CD14-positive monocyte (primary cell): Measurements from ENCODE around the gene ZBTB17. TPM values are rescaled to one million over a fixed set of nuclear protein-coding genes. Genes with fewer than 3 reads are reported as not detected.
A peak's percentile ranks its signal among the peaks of the same experiment; 100 is the strongest.
"Not testable (repeated sequence)": the region's sequence is repeated elsewhere in the genome, so short reads cannot be mapped to it uniquely, and the experiment has no call there.

Source experiments
- DNase-seq, 3 donors: peaks; one replicate each; pipeline ENCODE4 v3.0.0-alpha.2; 2011 to 2022
- H2AFZ ChIP-seq: 2 replicates; pipeline ENCODE4 v1.6.0; 2012; ENCODE audit warnings: mild to moderate bottlenecking, low read depth, low read length, inconsistent platforms; ENCODE audit not compliant: insufficient read depth, poor library complexity, severe bottlenecking
- H3K27ac ChIP-seq, 2 donors: 1 replicate in 1 of 2; 2 replicates in 1 of 2; pipeline ENCODE4 v1.5.1; 2012 to 2013; ENCODE audit warnings: low read length in 2 of 2, control low read depth in 1 of 2, inconsistent platforms in 1 of 2, low read depth in 1 of 2, mild to moderate bottlenecking in 1 of 2
- H3K27me3 ChIP-seq, 2 donors: one replicate each; pipeline versions ENCODE4 v1.6.0 to v1.6.1; 2011 to 2013; ENCODE audit warnings: low read length in 2 of 2; ENCODE audit not compliant: control insufficient read depth in 2 of 2, insufficient read depth in 2 of 2
- H3K36me3 ChIP-seq, 2 donors: replicated peaks in 1 of 2; 1 replicate in 1 of 2; 2 replicates in 1 of 2; pipeline versions ENCODE4 v1.5.1 to v1.6.1; 2012 to 2013; ENCODE audit warnings: low read length in 2 of 2, control low read depth in 1 of 2, inconsistent platforms in 1 of 2, mild to moderate bottlenecking in 1 of 2; ENCODE audit not compliant: insufficient read depth in 2 of 2, control insufficient read depth in 1 of 2
- H3K4me1 ChIP-seq, 2 donors: 1 replicate in 1 of 2; 2 replicates in 1 of 2; pipeline versions ENCODE4 v1.5.1 to v1.6.1; 2012 to 2013; ENCODE audit warnings: low read length in 2 of 2, control low read depth in 1 of 2, inconsistent platforms in 1 of 2, mild to moderate bottlenecking in 1 of 2, moderate library complexity in 1 of 2; ENCODE audit not compliant: insufficient read depth in 2 of 2, control insufficient read depth in 1 of 2
- H3K4me2 ChIP-seq: replicated peaks from 2 replicates; pipeline ENCODE3; 2012; ENCODE audit warnings: low read length, moderate library complexity, mild to moderate bottlenecking; ENCODE audit not compliant: poor library complexity, severe bottlenecking; ENCODE audit errors: extremely low read depth
- H3K4me3 ChIP-seq, 3 experiments: fragments of 200-600 bp in 1 of 3; sonication (generic) in 1 of 3; replicated peaks in 1 of 3; 1 replicate in 2 of 3; 2 replicates in 1 of 3; pipeline ENCODE4 v1.5.1; 2011 to 2013; ENCODE audit warnings: low read length in 3 of 3, mild to moderate bottlenecking in 3 of 3, control low read depth in 2 of 3, low read depth in 2 of 3, inconsistent platforms in 1 of 3, moderate library complexity in 1 of 3
- H3K79me2 ChIP-seq: 2 replicates; pipeline ENCODE4 v1.6.0; 2012; ENCODE audit warnings: mild to moderate bottlenecking, control low read depth, inconsistent platforms, low read length, moderate library complexity; ENCODE audit not compliant: insufficient read depth
- H3K9ac ChIP-seq: 2 replicates; pipeline ENCODE4 v1.6.0; 2017; ENCODE audit warnings: low read length, mild to moderate bottlenecking; ENCODE audit not compliant: insufficient read depth, poor library complexity, severe bottlenecking
- H3K9me3 ChIP-seq, 2 donors: replicated peaks in 1 of 2; 1 replicate in 1 of 2; 2 replicates in 1 of 2; pipeline versions ENCODE4 v1.5.1 to v1.6.1; 2012 to 2013; ENCODE audit warnings: low read length in 2 of 2, control low read depth in 1 of 2; ENCODE audit not compliant: control insufficient read depth in 1 of 2, insufficient read depth in 1 of 2
- H4K20me1 ChIP-seq: 2 replicates; pipeline ENCODE4 v1.6.0; 2012; ENCODE audit warnings: mild to moderate bottlenecking, low read length, control low read depth, moderate library complexity; ENCODE audit not compliant: insufficient read depth
- H3K27ac Mint-ChIP-seq, 7 donors: one replicate each; pipeline ENCODE4 v1.8.0; 2020; ENCODE audit warnings: mild to moderate bottlenecking in 7 of 7, mixed read lengths in 7 of 7, moderate library complexity in 6 of 7, inconsistent platforms in 2 of 7
- H3K27me3 Mint-ChIP-seq, 3 donors: one replicate each; pipeline ENCODE4 v1.8.0; 2021 to 2022; ENCODE audit warnings: low read depth in 3 of 3, mild to moderate bottlenecking in 3 of 3, mixed read lengths in 3 of 3, moderate library complexity in 3 of 3, inconsistent platforms in 1 of 3
- H3K36me3 Mint-ChIP-seq, 2 donors: one replicate each; pipeline ENCODE4 v1.8.0; 2020; ENCODE audit warnings: mixed read lengths in 2 of 2, inconsistent platforms in 1 of 2, mild to moderate bottlenecking in 1 of 2
- H3K4me1 Mint-ChIP-seq: one replicate; pipeline ENCODE4 v1.8.0; 2020; ENCODE audit warnings: mild to moderate bottlenecking, mixed read lengths
- H3K4me3 Mint-ChIP-seq, 2 donors: one replicate each; pipeline ENCODE4 v1.8.0; 2020; ENCODE audit warnings: mild to moderate bottlenecking in 2 of 2, mixed read lengths in 2 of 2, moderate library complexity in 1 of 2
- H3K9me3 Mint-ChIP-seq, 7 donors: one replicate each; pipeline ENCODE4 v1.8.0; 2020 to 2022; ENCODE audit warnings: mixed read lengths in 7 of 7, mild to moderate bottlenecking in 6 of 7, moderate library complexity in 6 of 7, inconsistent platforms in 2 of 7
- WGBS: methylation state at CpG from one replicate; pipeline ENCODE4 v1.1.5; 2013; ENCODE audit warnings: missing lambda C conversion rate; ENCODE audit not compliant: insufficient coverage; 5-methylcytosine and 5-hydroxymethylcytosine counted together
- intact Hi-C, 2 donors: fragments of 100-400 bp; cut with micrococcal nuclease; formaldehyde crosslinking; loops; one replicate each; pipeline versions ENCODE4 v1.15.0 to v1.15.1; 2023
- polyA plus RNA-seq, 3 donors: library from polyadenylated mRNA; depleted of rRNA in 1 of 3; unstranded in 2 of 3; stranded (reverse) in 1 of 3; fragments of 300-500 nt in 2 of 3; fragments of >200 nt in 1 of 3; fragmentation: Illumina TruSeq in 2 of 3; gene quantifications; 1 replicate in 2 of 3; 2 replicates in 1 of 3; pipeline ENCODE4 v1.2.3, GENCODE V29; 2012 to 2021
- TF ChIP-seq, protein P1 (sequence below): fragments of 200-600 bp; IDR thresholded peaks from one replicate; pipeline ENCODE4 v1.8.0; 2022; ENCODE audit warnings: antibody characterized with exemption, mild to moderate bottlenecking

Gene ZBTB17
- polyA plus RNA-seq, 3 donors: 2.8 to 93.3 (median 7.6) TPM

DNA sequence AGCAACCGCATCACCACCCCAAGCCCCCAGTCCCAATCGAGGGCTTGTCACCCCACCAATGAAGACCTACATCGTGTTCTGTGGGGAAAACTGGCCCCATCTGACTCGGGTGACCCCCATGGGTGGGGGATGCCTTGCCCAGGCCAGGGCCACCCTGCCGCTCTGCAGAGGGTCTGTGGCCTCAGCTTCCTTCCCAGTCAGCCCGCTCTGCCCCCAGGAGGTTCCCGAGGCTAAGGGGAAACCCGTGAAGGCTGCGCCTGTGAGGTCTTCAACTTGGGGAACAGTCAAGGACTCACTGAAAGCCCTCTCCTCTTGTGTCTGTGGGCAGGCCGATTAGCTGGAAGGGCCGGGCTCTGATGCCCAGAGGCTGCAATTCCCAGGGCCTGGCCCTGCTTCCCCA, 30.1 kb upstream of the ZBTB17 start:
- Mint-ChIP-seq H3K9me3 (no peaks in the 10 kb centered on the region), H3K27ac (peak overlapping the region in 1 of 7 donors; percentile 60), H3K27me3 (peaks cover 2% of the 10 kb centered on the region in 3 donors), H3K4me3 (no peak overlapping the region), H3K4me1 (no peaks in the 10 kb centered on the region), H3K36me3 (no peaks in the 10 kb centered on the region)
- H3K27me3 ChIP-seq: no peaks in the 10 kb centered on the region
- TF ChIP-seq, protein P1, sequence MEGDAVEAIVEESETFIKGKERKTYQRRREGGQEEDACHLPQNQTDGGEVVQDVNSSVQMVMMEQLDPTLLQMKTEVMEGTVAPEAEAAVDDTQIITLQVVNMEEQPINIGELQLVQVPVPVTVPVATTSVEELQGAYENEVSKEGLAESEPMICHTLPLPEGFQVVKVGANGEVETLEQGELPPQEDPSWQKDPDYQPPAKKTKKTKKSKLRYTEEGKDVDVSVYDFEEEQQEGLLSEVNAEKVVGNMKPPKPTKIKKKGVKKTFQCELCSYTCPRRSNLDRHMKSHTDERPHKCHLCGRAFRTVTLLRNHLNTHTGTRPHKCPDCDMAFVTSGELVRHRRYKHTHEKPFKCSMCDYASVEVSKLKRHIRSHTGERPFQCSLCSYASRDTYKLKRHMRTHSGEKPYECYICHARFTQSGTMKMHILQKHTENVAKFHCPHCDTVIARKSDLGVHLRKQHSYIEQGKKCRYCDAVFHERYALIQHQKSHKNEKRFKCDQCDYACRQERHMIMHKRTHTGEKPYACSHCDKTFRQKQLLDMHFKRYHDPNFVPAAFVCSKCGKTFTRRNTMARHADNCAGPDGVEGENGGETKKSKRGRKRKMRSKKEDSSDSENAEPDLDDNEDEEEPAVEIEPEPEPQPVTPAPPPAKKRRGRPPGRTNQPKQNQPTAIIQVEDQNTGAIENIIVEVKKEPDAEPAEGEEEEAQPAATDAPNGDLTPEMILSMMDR: no peak
- H3K4me2 ChIP-seq: no peak overlapping the region
- H3K36me3 ChIP-seq: no peaks in the 10 kb centered on the region
- no peak overlapping the region for H3K27ac ChIP-seq
- H4K20me1 ChIP-seq: no peaks in the 10 kb centered on the region
- H3K4me3 ChIP-seq: no peak overlapping the region
- 69% methylated on average over 9 of the region's 11 CpGs for WGBS
- H3K9ac ChIP-seq: no peak overlapping the region
- no peak for DNase-seq
- no peaks in the 10 kb centered on the region for H3K4me1 ChIP-seq
- intact Hi-C loops: loop anchor here in 1 of 2 donors (10.0 kb wide), 1 partner anchor 179 kb away; no protein-coding TSS in a partner anchor
- H3K79me2 ChIP-seq: no peaks in the 10 kb centered on the region
- H3K9me3 ChIP-seq: no peaks in the 10 kb centered on the region
- H2AFZ ChIP-seq: no peak overlapping the region

DNA sequence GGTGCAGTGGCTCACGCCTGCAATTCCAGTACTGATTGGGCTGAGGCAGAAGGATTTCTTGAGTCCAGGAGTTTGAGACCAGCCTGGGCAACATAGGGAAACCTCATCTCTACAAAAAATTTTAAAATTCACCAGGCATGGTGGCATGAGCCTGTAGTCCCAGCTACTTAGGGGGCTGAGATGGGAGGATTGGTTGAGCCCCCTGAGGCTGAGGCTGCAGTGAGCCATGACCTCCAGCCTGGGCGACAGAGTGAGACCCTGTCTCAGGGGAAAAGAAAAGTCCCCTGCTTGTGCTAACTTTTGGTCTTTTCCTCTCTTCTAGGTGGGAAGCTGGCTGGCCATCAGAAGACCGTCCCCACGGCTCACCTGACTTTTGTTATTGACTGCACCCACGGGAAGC, 29.7 kb upstream of the ZBTB17 start:
- Mint-ChIP-seq H3K9me3 (no peaks in the 10 kb centered on the region), H3K4me3 (no peak overlapping the region), H3K27ac (no peak overlapping the region), H3K36me3 (no peaks in the 10 kb centered on the region), H3K27me3 (peaks cover 2% of the 10 kb centered on the region in 3 donors), H3K4me1 (no peaks in the 10 kb centered on the region)
- H3K27me3 ChIP-seq: no peaks in the 10 kb centered on the region
- H3K36me3 ChIP-seq: no peaks in the 10 kb centered on the region
- DNase-seq: no peak
- no peaks in the 10 kb centered on the region for H3K79me2 ChIP-seq
- no peak overlapping the region for H3K4me2 ChIP-seq
- H4K20me1 ChIP-seq: no peaks in the 10 kb centered on the region
- H2AFZ ChIP-seq: no peak overlapping the region
- intact Hi-C loops: loop anchor here in 1 of 2 donors (10.0 kb wide), 1 partner anchor 179 kb away; no protein-coding TSS in a partner anchor
- H3K4me1 ChIP-seq: no peaks in the 10 kb centered on the region
- TF ChIP-seq, protein P1: no peak
- 90% methylated on average over 2 of the region's 5 CpGs for WGBS
- no peaks in the 10 kb centered on the region for H3K9me3 ChIP-seq
- H3K27ac ChIP-seq: no peak overlapping the region
- H3K9ac ChIP-seq: no peak overlapping the region
- no peak overlapping the region for H3K4me3 ChIP-seq

DNA sequence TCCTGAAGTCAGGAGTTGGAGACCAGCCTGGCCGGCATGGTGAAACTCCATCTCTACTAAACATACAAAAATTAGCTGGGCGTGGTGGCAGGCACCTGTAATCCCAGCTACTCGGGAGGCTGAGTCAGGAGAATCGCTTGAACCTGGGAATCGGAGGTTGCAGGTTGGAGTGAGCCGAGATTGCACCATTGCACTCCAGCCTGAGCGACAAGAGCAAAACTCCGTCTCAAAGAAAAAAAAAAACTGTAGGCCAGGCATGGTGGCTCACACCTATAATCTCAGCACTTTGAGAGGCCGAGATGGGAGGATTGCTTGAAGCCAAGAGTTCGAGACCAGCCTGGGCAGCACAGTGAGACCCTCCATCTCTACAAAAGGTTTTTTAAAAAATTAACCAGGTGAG, 25.4 kb upstream of the ZBTB17 start:
- H3K4me3 ChIP-seq, H2AFZ ChIP-seq, H3K27me3 ChIP-seq, H4K20me1 ChIP-seq, H3K4me1 Mint-ChIP-seq, H3K27ac ChIP-seq, H3K4me2 ChIP-seq, H3K36me3 ChIP-seq, H3K9me3 Mint-ChIP-seq, DNase-seq, H3K4me1 ChIP-seq, H3K4me3 Mint-ChIP-seq, H3K79me2 ChIP-seq, H3K27me3 Mint-ChIP-seq, H3K9ac ChIP-seq, H3K36me3 Mint-ChIP-seq, H3K27ac Mint-ChIP-seq, H3K9me3 ChIP-seq: not testable (repeated sequence)
- 100% methylated on average over 8 of the region's 10 CpGs for WGBS
- intact Hi-C loops: loop anchor here in 1 of 2 donors (10.0 kb wide), 1 partner anchor 184 kb away; no protein-coding TSS in a partner anchor
